GM06990 (cell line): ENCODE measurements around the gene LHFPL3.

Source experiments
- DNase-seq: peaks from one replicate; pipeline ENCODE4 v3.0.0-alpha.2; 2011; ENCODE audit not compliant: insufficient read length; ENCODE audit errors: extremely low read depth
- H3K27me3 ChIP-seq: replicated peaks from 2 replicates; pipeline ENCODE4 v1.6.0; 2011; ENCODE audit warnings: low read length; ENCODE audit not compliant: control insufficient read depth, insufficient read depth
- H3K36me3 ChIP-seq: 2 replicates; pipeline ENCODE4 v1.5.1; 2011; ENCODE audit warnings: low read length; ENCODE audit not compliant: control insufficient read depth, insufficient read depth
- H3K4me3 ChIP-seq: replicated peaks from 2 replicates; pipeline ENCODE4 v1.5.1; 2011; ENCODE audit warnings: low read depth, mild to moderate bottlenecking, control low read depth, low read length
- CTCF ChIP-seq: IDR thresholded peaks from 2 replicates; pipeline ENCODE4 v1.5.1; 2011; ENCODE audit warnings: low read length, control low read depth, mild to moderate bottlenecking, inconsistent platforms; ENCODE audit not compliant: insufficient read depth, poor library complexity, severe bottlenecking

LHFPL3 gene

GRCh38 chr7:104940023-104940710, 611.8 kb downstream of the LHFPL3 start:
- no peak for DNase-seq
- Histone ChIP-seq H3K4me3 (no peak overlapping the region), H3K36me3 (no peaks in the 10 kb centered on the region), H3K27me3 (no peaks in the 10 kb centered on the region)
- no peak for TF ChIP-seq CTCF

DNA sequence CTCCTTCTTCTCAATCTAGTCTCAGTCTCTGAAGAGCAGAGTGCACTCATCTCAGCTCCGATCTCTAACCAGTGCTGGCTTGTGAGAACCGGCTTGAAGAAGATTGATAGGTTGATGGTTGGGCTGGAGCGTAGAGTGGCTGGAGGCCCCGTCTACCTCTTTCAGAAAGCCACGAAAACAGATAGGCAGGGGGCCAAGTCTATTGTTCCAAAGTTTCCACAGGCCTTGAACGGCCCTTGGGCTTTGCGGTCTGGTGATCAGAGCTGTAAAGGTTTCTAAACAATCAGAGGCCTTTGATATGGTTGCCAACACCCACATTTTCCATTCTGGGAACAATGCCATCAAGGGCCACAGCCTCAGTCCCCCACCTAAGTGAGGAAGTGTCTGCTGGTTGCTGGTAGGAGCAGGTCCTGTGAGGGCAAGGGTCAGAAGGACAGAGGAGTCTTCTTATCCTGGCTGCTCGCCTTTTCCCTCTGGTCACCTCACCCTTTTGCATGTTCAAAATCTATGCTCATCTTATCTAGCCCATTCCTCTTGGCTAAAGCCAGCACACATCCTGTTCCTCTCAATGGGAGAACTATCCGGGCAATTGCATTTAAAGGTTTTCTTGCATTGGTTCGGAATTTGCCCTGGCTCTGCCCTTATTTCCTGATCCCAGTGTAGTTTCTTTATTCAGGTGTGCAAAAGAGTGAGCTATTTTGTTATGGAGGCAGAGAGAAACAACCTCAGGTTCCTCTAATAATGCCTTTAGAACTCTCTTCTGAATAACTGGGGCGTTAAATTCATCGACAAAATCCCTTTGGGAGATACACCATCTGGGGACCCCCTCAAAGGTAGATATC, 615.3 kb downstream of the LHFPL3 start:
- peak; percentile 69 for DNase-seq
- Histone ChIP-seq H3K4me3 (peak overlapping the region; percentile 31), H3K27me3 (no peaks in the 10 kb centered on the region), H3K36me3 (no peaks in the 10 kb centered on the region)
- no peak for TF ChIP-seq CTCF

- Histone ChIP-seq H3K27me3 (no peaks in the 10 kb centered on the region), H3K36me3 (no peaks in the 10 kb centered on the region), H3K4me3 (no peak overlapping the region; the same call in 1 of the 2 replicates)
- DNase-seq, result no peak
- no peak for TF ChIP-seq CTCF
Measured at GRCh38 chr7:104945599-104945956, 617.2 kb downstream of the LHFPL3 start.

DNA sequence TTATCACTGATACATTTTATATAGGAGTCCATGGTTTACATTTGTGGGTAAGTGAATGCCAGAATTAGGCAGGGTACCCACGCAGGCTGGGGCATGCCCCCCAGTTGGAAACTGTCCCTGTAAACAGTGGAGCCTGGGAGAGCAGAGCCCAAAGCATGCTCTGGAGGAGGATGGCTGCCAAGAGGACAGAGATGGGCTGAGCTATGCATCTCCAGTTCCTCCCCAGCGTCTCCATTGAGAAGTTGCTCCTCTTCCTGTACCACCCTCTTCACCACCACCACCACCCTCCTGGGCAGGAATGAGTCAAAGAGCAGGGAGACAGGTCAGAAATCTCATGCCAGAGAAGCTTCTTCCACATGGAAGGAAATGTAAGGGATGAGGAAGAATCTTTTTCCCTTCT, 617.9 kb downstream of the LHFPL3 start:
- DNase-seq, result no peak
- no peak for TF ChIP-seq CTCF
- Histone ChIP-seq H3K4me3 (no peak overlapping the region), H3K27me3 (no peaks in the 10 kb centered on the region), H3K36me3 (no peaks in the 10 kb centered on the region)

GRCh38 chr7:104950006-104950405, 621.6 kb downstream of the LHFPL3 start:
- no peak overlapping the region for H3K4me3 ChIP-seq

More at GRCh38 chr7:104950006-104950405, 621.6 kb downstream of the LHFPL3 start:
- no peak for DNase-seq
- no peaks in the 10 kb centered on the region for H3K36me3 ChIP-seq
- H3K27me3 ChIP-seq, result no peaks in the 10 kb centered on the region
- TF ChIP-seq CTCF, result no peak
